WTC11 (cell line): Measurements from ENCODE around the gene RABL6. TPM values are rescaled to one million over a fixed set of nuclear protein-coding genes. Genes with fewer than 3 reads are reported as not detected.

Experiments
- AR ChIP-seq: fragments of 250-450 bp; sonication (Bioruptor Pico); IDR thresholded peaks from 2 replicates; pipeline ENCODE4 v1.9.0; 2021; ENCODE audit warnings: mild to moderate bottlenecking
- ATF1 ChIP-seq: sonication (generic); formaldehyde crosslinking; IDR thresholded peaks from 2 replicates; pipeline ENCODE4 v1.8.1; 2023; ENCODE audit warnings: mild to moderate bottlenecking, moderate library complexity, missing genetic modification reagents
- ATF3 ChIP-seq: sonication (generic); formaldehyde crosslinking; conservative IDR thresholded peaks from 2 replicates; pipeline ENCODE4 v1.8.1; 2022; ENCODE audit warnings: mild to moderate bottlenecking, missing genetic modification reagents
- CBFB ChIP-seq: sonication (generic); formaldehyde crosslinking; IDR thresholded peaks from 2 replicates; pipeline ENCODE4 v1.8.1; 2022; ENCODE audit warnings: mild to moderate bottlenecking, low read depth, missing genetic modification reagents
- E2F1 ChIP-seq: sonication (generic); formaldehyde crosslinking; IDR thresholded peaks from 2 replicates; pipeline ENCODE4 v1.8.0; 2022; ENCODE audit warnings: mild to moderate bottlenecking, missing genetic modification reagents
- E2F5 ChIP-seq: sonication (generic); formaldehyde crosslinking; IDR thresholded peaks from 2 replicates; pipeline ENCODE4 v1.8.1; 2022; ENCODE audit warnings: mild to moderate bottlenecking, moderate library complexity, missing genetic modification reagents
- ELF4 ChIP-seq: sonication (generic); formaldehyde crosslinking; IDR thresholded peaks from 2 replicates; pipeline ENCODE4 v1.8.1; 2022; ENCODE audit warnings: low read depth, mild to moderate bottlenecking, moderate library complexity, missing genetic modification reagents
- ETV6 ChIP-seq: sonication (generic); formaldehyde crosslinking; IDR thresholded peaks from 2 replicates; pipeline ENCODE4 v1.8.1; 2022; ENCODE audit warnings: mild to moderate bottlenecking, missing genetic modification reagents
- FOXP4 ChIP-seq: sonication (generic); formaldehyde crosslinking; IDR thresholded peaks from 2 replicates; pipeline ENCODE4 v1.8.0; 2022; ENCODE audit warnings: mild to moderate bottlenecking, missing genetic modification reagents
- GRHL2 ChIP-seq: fragments of 250-450 bp; sonication (Bioruptor Pico); IDR thresholded peaks from 2 replicates; pipeline ENCODE4 v1.8.0; 2022; ENCODE audit warnings: mild to moderate bottlenecking, moderate library complexity; ENCODE audit not compliant: insufficient replicate concordance, severe bottlenecking
- IRF1 ChIP-seq: sonication (generic); formaldehyde crosslinking; IDR thresholded peaks from 2 replicates; pipeline ENCODE4 v1.8.0; 2023; ENCODE audit warnings: missing genetic modification reagents
- MYBL2 ChIP-seq: sonication (generic); formaldehyde crosslinking; IDR thresholded peaks from 2 replicates; pipeline ENCODE4 v1.8.1; 2023; ENCODE audit warnings: mild to moderate bottlenecking, moderate library complexity, missing genetic modification reagents
- NR2C2 ChIP-seq: sonication (generic); formaldehyde crosslinking; IDR thresholded peaks from 2 replicates; pipeline ENCODE4 v1.8.0; 2022; ENCODE audit warnings: mild to moderate bottlenecking, missing genetic modification reagents
- OVOL2 ChIP-seq: fragments of 250-450 bp; sonication (Bioruptor Pico); IDR thresholded peaks from 2 replicates; pipeline ENCODE4 v1.9.0; 2021; ENCODE audit warnings: mild to moderate bottlenecking, borderline replicate concordance
- PRDM15 ChIP-seq: sonication (generic); formaldehyde crosslinking; IDR thresholded peaks from 2 replicates; pipeline ENCODE4 v1.8.0; 2022; ENCODE audit warnings: missing genetic modification reagents
- RELA ChIP-seq: sonication (generic); formaldehyde crosslinking; IDR thresholded peaks from 2 replicates; pipeline ENCODE4 v1.8.1; 2022; ENCODE audit warnings: missing genetic modification reagents, mild to moderate bottlenecking, borderline replicate concordance
- SOX15 ChIP-seq: fragments of 250-450 bp; sonication (Bioruptor Pico); IDR thresholded peaks from 2 replicates; pipeline ENCODE4 v1.9.0; 2021; ENCODE audit warnings: mild to moderate bottlenecking
- USF2 ChIP-seq: sonication (generic); formaldehyde crosslinking; IDR thresholded peaks from 2 replicates; pipeline ENCODE4 v1.8.1; 2023; ENCODE audit warnings: mild to moderate bottlenecking, missing genetic modification reagents, moderate library complexity
- ZBTB43 ChIP-seq: sonication (generic); formaldehyde crosslinking; IDR thresholded peaks from 2 replicates; pipeline ENCODE4 v1.8.1; 2023; ENCODE audit warnings: mild to moderate bottlenecking, missing genetic modification reagents
- ZNF138 ChIP-seq: sonication (generic); formaldehyde crosslinking; conservative IDR thresholded peaks from 2 replicates; pipeline ENCODE4 v1.8.1; 2022; ENCODE audit warnings: mild to moderate bottlenecking, moderate library complexity, missing genetic modification reagents
- ZNF219 ChIP-seq: sonication (generic); formaldehyde crosslinking; IDR thresholded peaks from 2 replicates; pipeline ENCODE4 v1.8.0; 2023; ENCODE audit warnings: missing genetic modification reagents, mild to moderate bottlenecking, borderline replicate concordance
- ZNF232 ChIP-seq: sonication (generic); formaldehyde crosslinking; IDR thresholded peaks from 2 replicates; pipeline ENCODE4 v1.8.0; 2022; ENCODE audit warnings: mild to moderate bottlenecking, missing genetic modification reagents
- ZNF396 ChIP-seq: fragments of 250-450 bp; sonication (Bioruptor Pico); IDR thresholded peaks from 2 replicates; pipeline ENCODE4 v1.8.0; 2021; ENCODE audit warnings: mild to moderate bottlenecking, moderate library complexity, borderline replicate concordance
- ZNF416 ChIP-seq: fragments of 250-450 bp; sonication (Bioruptor Pico); IDR thresholded peaks from 2 replicates; pipeline ENCODE4 v1.9.0; 2021; ENCODE audit warnings: mild to moderate bottlenecking, inconsistent platforms
- ZNF423 ChIP-seq: fragments of 250-450 bp; sonication (Bioruptor Pico); IDR thresholded peaks from 2 replicates; pipeline ENCODE4 v2.1.2; 2022; ENCODE audit warnings: mild to moderate bottlenecking, moderate library complexity
- total RNA-seq: library from RNA; stranded (reverse); gene quantifications from 3 replicates; pipeline ENCODE4 v1.2.3, GENCODE V29; 2021

Gene RABL6
- total RNA-seq, 1 experiment from 2014 or later = 171 TPM

GRCh38 chr9:136885950-136886578 is 78.3 kb downstream of the RABL6 start, which contains the start of gene TRAF2 (continued):
- TF ChIP-seq AR (CRISPR knock-in tag) = no peak
- no peak for TF ChIP-seq CBFB (CRISPR knock-in tag)
- no peak for TF ChIP-seq ZNF396 (CRISPR knock-in tag)
- no peak for TF ChIP-seq SOX15 (CRISPR knock-in tag)
- TF ChIP-seq E2F5 = peak; percentile 76; the same call in 1 of the 2 replicates
- no peak for TF ChIP-seq PRDM15
- TF ChIP-seq IRF1 (CRISPR knock-in tag) = no peak
- no peak for TF ChIP-seq ZNF423 (CRISPR knock-in tag)
- 0 out of 2 replicates have a peak, but pooled peaks have one; percentile 15 for TF ChIP-seq ETV6 (CRISPR knock-in tag)
- TF ChIP-seq ATF3 (CRISPR knock-in tag) = no peak
- no peak for TF ChIP-seq NR2C2 (CRISPR knock-in tag)
- TF ChIP-seq USF2 = peak; percentile 62
- no peak; the same call in 1 of the 2 replicates for TF ChIP-seq ZBTB43 (CRISPR knock-in tag)
- TF ChIP-seq ELF4 = no peak; the same call in 1 of the 2 replicates
- no peak for TF ChIP-seq GRHL2 (CRISPR knock-in tag)
- TF ChIP-seq ZNF232 (CRISPR knock-in tag) = no peak
- no peak for TF ChIP-seq ZNF138 (CRISPR knock-in tag)
- no peak for TF ChIP-seq OVOL2 (CRISPR knock-in tag)
- TF ChIP-seq MYBL2 (CRISPR knock-in tag) = peak; percentile 60; the same call in 1 of the 2 replicates
- 0 out of 2 replicates have a peak, but pooled peaks have one; percentile 22 for TF ChIP-seq ZNF219
- no peak for TF ChIP-seq ATF1 (CRISPR knock-in tag)
- TF ChIP-seq ZNF416 = no peak
- no peak for TF ChIP-seq RELA (CRISPR knock-in tag)
- TF ChIP-seq FOXP4 (CRISPR knock-in tag) = peak; percentile 25; the same call in 1 of the 2 replicates
- TF ChIP-seq E2F1 (CRISPR knock-in tag) = no peak
